H1 (cell line): ENCODE measurements around the gene SUPT20HL1. TPM values are rescaled to one million over a fixed set of nuclear protein-coding genes. Genes with fewer than 3 reads are reported as not detected.

Source experiments
- CTCF ChIA-PET: fragments of 300-600 bp; sonication (Branson Sonifier 250); formaldehyde crosslinking; loops from one replicate; lab custom pipeline; 2021; ENCODE audit not compliant: partially characterized antibody; lab: Charles Lee
- POLR2A ChIA-PET: fragments of 300-600 bp; sonication (Branson Sonifier 250); formaldehyde crosslinking; loops from one replicate; lab custom pipeline; 2021; ENCODE audit warnings: inconsistent platforms; ENCODE audit not compliant: partially characterized antibody; lab: Charles Lee
- DNase-seq, 2 experiments: peaks; one replicate each; pipeline versions ENCODE4 v3.0.0 to v3.0.0-alpha.2; 2010 to 2022; ENCODE audit warnings: low spot score in 2 of 2, low read depth in 1 of 2, mixed read lengths in 1 of 2
- FAIRE-seq: peaks from 2 replicates; lab custom pipeline; 2011; peaks lifted over from hg19 to GRCh38; lab: Jason Lieb, UNC
- H2AFZ ChIP-seq: 2 replicates; pipeline ENCODE4 v1.8.1; 2012; ENCODE audit warnings: low read length, inconsistent platforms
- H2AK5ac ChIP-seq: 2 replicates; pipeline ENCODE4 v1.6.1; 2013; ENCODE audit warnings: low read depth, low read length
- H2BK120ac ChIP-seq: replicated peaks from 2 replicates; pipeline ENCODE3; 2013; ENCODE audit warnings: low read depth, low read length, inconsistent platforms
- H2BK12ac ChIP-seq: 2 replicates; pipeline ENCODE4 v1.6.1; 2013; ENCODE audit warnings: low read depth, low read length
- H2BK15ac ChIP-seq: 2 replicates; pipeline ENCODE4 v1.6.1; 2013; ENCODE audit warnings: low read length
- H2BK20ac ChIP-seq: 2 replicates; pipeline ENCODE4 v1.6.1; 2013; ENCODE audit warnings: low read length
- H2BK5ac ChIP-seq: 2 replicates; pipeline ENCODE4 v1.6.1; 2013; ENCODE audit warnings: low read depth, low read length
- H3K14ac ChIP-seq: 2 replicates; pipeline ENCODE4 v1.6.1; 2013; ENCODE audit warnings: inconsistent platforms; ENCODE audit not compliant: insufficient read length
- H3K18ac ChIP-seq: 2 replicates; pipeline ENCODE4 v1.6.1; 2013; ENCODE audit warnings: low read length; ENCODE audit errors: extremely low read depth
- H3K23ac ChIP-seq: 2 replicates; pipeline ENCODE4 v1.6.1; 2013; ENCODE audit warnings: inconsistent platforms; ENCODE audit not compliant: insufficient read length
- H3K23me2 ChIP-seq: 2 replicates; pipeline ENCODE4 v1.6.1; 2013; ENCODE audit warnings: low read depth, low read length
- H3K27ac ChIP-seq: 2 replicates; pipeline ENCODE4 v1.6.1; 2011; ENCODE audit warnings: low read depth, low read length, inconsistent platforms
- H3K27me3 ChIP-seq, 4 experiments: replicated peaks in 1 of 4; 1 replicate in 1 of 4; 2 replicates in 3 of 4; pipeline versions ENCODE4 v1.6.1 to v1.8.1; 2011 to 2013; ENCODE audit warnings: low read length in 3 of 4, mild to moderate bottlenecking in 3 of 4, inconsistent platforms in 2 of 4, mixed read lengths in 2 of 4, moderate library complexity in 1 of 4; ENCODE audit not compliant: control insufficient read depth in 3 of 4, insufficient read depth in 3 of 4; ENCODE audit errors: extremely low read depth in 1 of 4
- H3K36me3 ChIP-seq, 4 experiments: 2 replicates each; pipeline versions ENCODE4 v1.6.1 to v1.8.1; 2011 to 2013; ENCODE audit warnings: mild to moderate bottlenecking in 4 of 4, low read length in 3 of 4, moderate library complexity in 2 of 4, control low read depth in 1 of 4, inconsistent platforms in 1 of 4; ENCODE audit not compliant: insufficient read depth in 4 of 4, control insufficient read depth in 2 of 4
- H3K4ac ChIP-seq: replicated peaks from 2 replicates; pipeline ENCODE3; 2013; ENCODE audit warnings: low read length, low read depth, mixed read lengths, inconsistent platforms; ENCODE audit not compliant: insufficient read length
- H3K4me1 ChIP-seq, 4 experiments: replicated peaks in 1 of 4; 1 replicate in 1 of 4; 2 replicates in 3 of 4; pipeline versions ENCODE4 v1.6.1 to v1.8.1; 2011 to 2013; ENCODE audit warnings: low read length in 3 of 4, inconsistent platforms in 2 of 4, mixed read lengths in 1 of 4; ENCODE audit not compliant: insufficient read depth in 4 of 4, control insufficient read depth in 3 of 4
- H3K4me2 ChIP-seq, 2 experiments: 2 replicates each; pipeline versions ENCODE4 v1.6.1 to v1.8.1; 2011 to 2013; ENCODE audit warnings: low read depth in 2 of 2, low read length in 2 of 2, control low read depth in 1 of 2, inconsistent platforms in 1 of 2, mild to moderate bottlenecking in 1 of 2; ENCODE audit not compliant: insufficient read depth in 1 of 2
- H3K4me3 ChIP-seq, 4 experiments: fragments of 200-600, 300-600 bp in 1 of 4; sonication (generic), shearing (Covaris generic), sonication (Bioruptor Twin) in 1 of 4; 2 replicates each; pipeline versions ENCODE4 v1.5.1 to v1.8.1; 2011 to 2016; ENCODE audit warnings: low read length in 4 of 4, low read depth in 3 of 4, control low read depth in 2 of 4, inconsistent platforms in 2 of 4, mild to moderate bottlenecking in 2 of 4, mixed read lengths in 1 of 4, moderate library complexity in 1 of 4; ENCODE audit not compliant: insufficient read depth in 2 of 4; ENCODE audit errors: extremely low read depth in 1 of 4
- H3K56ac ChIP-seq: replicated peaks from 2 replicates; pipeline ENCODE3; 2013; ENCODE audit warnings: low read depth, mild to moderate bottlenecking, mixed read lengths, low read length, inconsistent platforms; ENCODE audit not compliant: insufficient read length
- H3K79me1 ChIP-seq: 2 replicates; pipeline ENCODE4 v1.6.1; 2013; ENCODE audit warnings: low read depth, low read length, control low read depth
- H3K79me2 ChIP-seq, 2 experiments: 2 replicates each; pipeline versions ENCODE4 v1.6.1 to v1.8.1; 2012 to 2013; ENCODE audit warnings: low read length in 2 of 2, mild to moderate bottlenecking in 2 of 2, inconsistent platforms in 1 of 2; ENCODE audit not compliant: insufficient read depth in 2 of 2, control insufficient read depth in 1 of 2
- H3K9ac ChIP-seq, 4 experiments: replicated peaks in 1 of 4; 1 replicate in 1 of 4; 2 replicates in 3 of 4; pipeline versions ENCODE4 v1.6.1 to v1.8.1; 2011 to 2013; ENCODE audit warnings: low read depth in 3 of 4, low read length in 3 of 4, control low read depth in 2 of 4, mild to moderate bottlenecking in 2 of 4, moderate library complexity in 2 of 4, inconsistent platforms in 1 of 4; ENCODE audit errors: extremely low read depth in 1 of 4
- H3K9me3 ChIP-seq, 2 experiments: 2 replicates each; pipeline versions ENCODE4 v1.6.1 to v1.8.1; 2012 to 2013; ENCODE audit warnings: mild to moderate bottlenecking in 2 of 2, moderate library complexity in 2 of 2, control low read depth in 1 of 2, inconsistent platforms in 1 of 2, low read depth in 1 of 2, low read length in 1 of 2, mixed read lengths in 1 of 2; ENCODE audit not compliant: insufficient read depth in 2 of 2
- H4K20me1 ChIP-seq, 2 experiments: replicated peaks in 1 of 2; 2 replicates each; pipeline versions ENCODE3 to v1.8.1; 2011 to 2013; ENCODE audit warnings: inconsistent platforms in 2 of 2, low read length in 2 of 2, mild to moderate bottlenecking in 1 of 2; ENCODE audit not compliant: insufficient read depth in 2 of 2, control insufficient read depth in 1 of 2
- H4K5ac ChIP-seq: 2 replicates; pipeline ENCODE4 v1.6.1; 2013; ENCODE audit warnings: low read length, low read depth, mixed read lengths, inconsistent platforms; ENCODE audit not compliant: insufficient read length
- H4K8ac ChIP-seq: 2 replicates; pipeline ENCODE4 v1.8.0; 2013; ENCODE audit warnings: mild to moderate bottlenecking, moderate library complexity, low read length, inconsistent platforms; ENCODE audit not compliant: insufficient read depth; ENCODE audit errors: extremely low read depth
- H4K91ac ChIP-seq: replicated peaks from 2 replicates; pipeline ENCODE3; 2013; ENCODE audit warnings: low read length, mixed read lengths, inconsistent platforms; ENCODE audit not compliant: insufficient read length
- ASH2L ChIP-seq: fragments of 200-600, 300-600 bp; sonication (generic); IDR thresholded peaks from one replicate; pipeline ENCODE4 v1.7.1; 2017; ENCODE audit warnings: low read length
- BACH1 ChIP-seq: IDR thresholded peaks from 2 replicates; pipeline ENCODE4 v1.6.1; 2012; ENCODE audit warnings: low read length, improper control_type of control experiment
- EP300 ChIP-seq, 2 experiments: IDR thresholded peaks; 1 replicate in 1 of 2; 2 replicates in 1 of 2; pipeline ENCODE4 v1.6.1; 2011 to 2012; ENCODE audit warnings: low read depth in 2 of 2, low read length in 2 of 2, mild to moderate bottlenecking in 2 of 2, borderline replicate concordance in 1 of 2, inconsistent platforms in 1 of 2, moderate library complexity in 1 of 2
- FOSL1 ChIP-seq: IDR thresholded peaks from 2 replicates; pipeline ENCODE4 v1.6.1; 2011; ENCODE audit warnings: mild to moderate bottlenecking, low read depth, low read length, moderate library complexity; ENCODE audit not compliant: insufficient read depth
- GTF2F1 ChIP-seq: IDR thresholded peaks from 2 replicates; pipeline ENCODE4 v1.6.1; 2012; ENCODE audit warnings: low read depth, low read length, improper control_type of control experiment, borderline replicate concordance
- HDAC2 ChIP-seq, 2 experiments: fragments of 300-600 bp in 1 of 2; sonication (generic) in 1 of 2; IDR thresholded peaks; 2 replicates each; pipeline ENCODE4 v1.6.1; 2011 to 2012; ENCODE audit warnings: low read depth in 2 of 2, low read length in 2 of 2, mild to moderate bottlenecking in 2 of 2, moderate library complexity in 2 of 2, borderline replicate concordance in 1 of 2, inconsistent platforms in 1 of 2
- KDM1A ChIP-seq: fragments of 200-600, 300-600 bp; sonication (generic); IDR thresholded peaks from 2 replicates; pipeline ENCODE4 v1.7.1; 2016; ENCODE audit warnings: mild to moderate bottlenecking, low read length, borderline replicate concordance
- NANOG ChIP-seq: IDR thresholded peaks from 2 replicates; pipeline ENCODE4 v1.6.1; 2011; ENCODE audit warnings: low read length, low read depth, mild to moderate bottlenecking, inconsistent platforms; ENCODE audit not compliant: insufficient read depth, poor library complexity, severe bottlenecking
- NRF1 ChIP-seq: IDR thresholded peaks from 2 replicates; pipeline ENCODE4 v1.6.1; 2011; ENCODE audit warnings: mild to moderate bottlenecking, low read depth, low read length, improper control_type of control experiment
- RXRA ChIP-seq: IDR thresholded peaks from 2 replicates; pipeline ENCODE4 v1.6.1; 2011; ENCODE audit warnings: low read depth, mild to moderate bottlenecking, low read length, moderate library complexity; ENCODE audit not compliant: insufficient read depth
- SAP30 ChIP-seq: fragments of 300-600 bp; sonication (generic); IDR thresholded peaks from 2 replicates; pipeline ENCODE4 v1.7.1; 2012; ENCODE audit warnings: low read length, moderate library complexity, mild to moderate bottlenecking, inconsistent platforms; ENCODE audit not compliant: insufficient read depth, insufficient replicate concordance
- SIX5 ChIP-seq: IDR thresholded peaks from 2 replicates; pipeline ENCODE4 v1.6.1; 2011; ENCODE audit warnings: mild to moderate bottlenecking, low read depth, low read length
- TAF1 ChIP-seq: IDR thresholded peaks from 2 replicates; pipeline ENCODE4 v1.6.1; 2011; ENCODE audit warnings: mild to moderate bottlenecking, low read depth, low read length
- TBP ChIP-seq: IDR thresholded peaks from 2 replicates; pipeline ENCODE4 v1.6.1; 2011; ENCODE audit warnings: low read depth, low read length, improper control_type of control experiment
- ZNF274 ChIP-seq: IDR thresholded peaks from 2 replicates; pipeline ENCODE4 v1.7.0; 2012; ENCODE audit warnings: low read length, borderline replicate concordance; ENCODE audit errors: extremely low read depth
- WGBS, 2 experiments: shearing (Covaris generic) in 1 of 2; methylation state at CpG; one replicate each; pipeline versions ENCODE4 v1.1.6 to v1.1.7; 2013 to 2015; ENCODE audit warnings: low lambda C conversion rate in 2 of 2, mixed read lengths in 2 of 2, inconsistent platforms in 1 of 2, low coverage in 1 of 2, missing lambda C conversion rate in 1 of 2; ENCODE audit not compliant: insufficient replicate concordance in 2 of 2, insufficient coverage in 1 of 2, insufficient read length in 1 of 2; ENCODE audit errors: extremely low coverage in 1 of 2, missing lambda C conversion rate in 1 of 2; 5-methylcytosine and 5-hydroxymethylcytosine counted together
- polyA plus RNA-seq, 7 experiments: library from polyadenylated mRNA; depleted of rRNA in 3 of 7; stranded (reverse) in 5 of 7; unstranded in 2 of 7; fragments of >200 nt in 5 of 7; fragments of 200-250 nt in 2 of 7; gene quantifications; 1 replicate in 5 of 7; 2 replicates in 1 of 7; 4 replicates in 1 of 7; pipeline versions ENCODE4 v1.2.1 to v1.2.3, GENCODE V29; 2011 to 2013; ENCODE audit warnings: missing spikeins in 2 of 7, mixed read lengths in 2 of 7
- total RNA-seq: library from RNA; stranded (reverse); fragmentation: NEBNext Ultra II Directional; extraction: Animal tissue kit (Norgen Biotek cat#: 25700); gene quantifications from 2 replicates; pipeline ENCODE4 v1.2.1, GENCODE V29; 2021

Gene SUPT20HL1
- total and polyA plus RNA-seq, 2 of the 8 experiments (the other 6 are each of a cell fraction or from before 2014, with no cell fraction given) = not detected

GRCh38 chrX:24333371-24333770 is 27.1 kb upstream of the SUPT20HL1 start:
- Histone ChIP-seq H3K9ac (no peak overlapping the region), H3K4me3 (no peak overlapping the region), H3K9me3 (no peaks in the 10 kb centered on the region), H3K27me3 (no peaks in the 10 kb centered on the region), H4K8ac (no peak overlapping the region), H2BK15ac (no peak overlapping the region), H3K36me3 (no peaks in the 10 kb centered on the region), H2AK5ac (no peak overlapping the region), H3K4me2 (no peak overlapping the region), H2BK12ac (no peak overlapping the region), H2AFZ (no peak overlapping the region), H3K14ac (no peak overlapping the region), H4K20me1 (no peaks in the 10 kb centered on the region), H3K79me1 (no peaks in the 10 kb centered on the region), H3K4me1 (no peaks in the 10 kb centered on the region), H3K23me2 (no peaks in the 10 kb centered on the region), H4K91ac (no peak overlapping the region), H3K27ac (no peak overlapping the region), H3K23ac (no peak overlapping the region), H3K79me2 (no peaks in the 10 kb centered on the region), H4K5ac (no peak overlapping the region), H2BK5ac (no peak overlapping the region), H3K4ac (no peak overlapping the region), H3K18ac (no peak overlapping the region), H2BK120ac (no peak overlapping the region), H2BK20ac (no peak overlapping the region), H3K56ac (no peak overlapping the region)
- no peak for DNase-seq
- ChIA-PET POLR2A (no interaction called here), CTCF (no interaction called here)
- 94% methylated on average over 1 of the region's 1 CpG; no CpG with 5 or more reads in 1 of the 2 experiments for WGBS, 2 experiments
- FAIRE-seq = no peak
- TF ChIP-seq ASH2L (no peak), ZNF274 (no peak), RXRA (no peak), NRF1 (no peak), TBP (no peak), SAP30 (no peak), NANOG (no peak), SIX5 (no peak), EP300 (IDR thresholded peaks at IDR 0.05; ENCODE audit: borderline replicate concordance in 1 of 2, low read depth in 2 of 2, low read length in 2 of 2) (no peak), BACH1 (no peak), TAF1 (no peak), HDAC2 (IDR thresholded peaks at IDR 0.05; ENCODE audit: borderline replicate concordance in 1 of 2, low read depth in 2 of 2, low read length in 2 of 2) (no peak), GTF2F1 (no peak), FOSL1 (no peak), KDM1A (no peak)
